Stimulated activated CD4-positive, alpha-beta T cell treated with anti-CD3 and anti-CD28 coated beads, Interleukin-2, amount 100 ng/mL, for 4 hours (primary cell): ENCODE results near the gene ASPSCR1.
"Not testable (repeated sequence)": the region's sequence is repeated elsewhere in the genome, so short reads cannot be mapped to it uniquely, and the experiment has no call there.

Experiments used
- DNase-seq: peaks from one replicate; pipeline ENCODE4 v3.0.0-alpha.2; 2020; ENCODE audit warnings: low read depth

ASPSCR1 gene

DNA sequence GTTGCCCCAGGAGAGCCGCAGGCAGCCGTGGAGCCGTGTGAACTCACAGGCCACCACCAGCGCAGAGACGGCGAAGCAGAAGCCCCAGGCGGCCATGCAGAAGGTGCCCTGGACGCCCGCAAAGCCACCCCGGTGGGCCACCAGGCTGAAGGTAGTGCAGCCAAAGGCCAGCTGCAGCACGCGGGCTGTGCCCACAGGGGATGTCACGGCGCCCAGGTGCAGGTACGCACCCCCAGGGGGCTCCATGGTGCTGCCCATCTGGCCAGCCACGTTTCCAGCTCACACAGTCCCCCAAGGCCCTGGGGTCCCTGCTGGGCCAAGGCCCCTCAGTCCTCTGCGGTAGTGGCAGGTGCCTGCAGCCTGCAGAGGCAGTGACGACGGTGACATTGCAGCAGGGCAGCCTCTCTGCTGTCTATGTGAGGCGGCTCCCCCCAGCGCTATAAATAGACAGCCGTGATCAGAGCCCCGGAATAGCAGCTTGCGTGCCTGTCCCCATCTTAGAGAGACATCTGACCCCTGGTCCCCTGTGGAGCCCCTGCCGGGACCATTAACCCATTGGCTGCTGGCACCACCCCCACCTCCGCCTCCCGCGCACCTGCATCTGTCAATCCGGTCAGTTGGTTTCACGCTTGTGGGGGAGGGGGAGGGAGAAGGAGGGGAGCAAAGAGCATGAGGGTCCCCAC, 35.8 kb upstream of the ASPSCR1 start:
- no peak for DNase-seq

DNA sequence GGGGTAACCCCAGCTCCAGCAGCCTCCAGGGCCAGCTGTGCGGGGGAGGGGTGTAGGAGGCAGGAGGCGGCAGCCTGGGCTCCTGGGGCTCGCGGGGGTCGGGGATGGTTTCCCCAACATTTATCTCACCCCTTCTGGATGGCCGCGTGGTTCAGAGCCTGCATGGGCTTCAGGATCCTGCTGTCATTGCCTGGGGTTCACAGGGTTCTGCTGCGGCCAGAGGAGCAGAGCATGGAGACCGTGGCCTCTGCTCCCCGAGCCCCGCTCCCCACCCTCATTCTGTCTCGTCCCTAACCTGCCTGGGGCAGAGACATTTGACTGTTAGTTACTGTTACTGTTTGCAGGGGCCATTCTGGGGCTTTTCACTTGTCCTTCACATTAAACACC, 35.3 kb upstream of the ASPSCR1 start:
- no peak for DNase-seq

DNA sequence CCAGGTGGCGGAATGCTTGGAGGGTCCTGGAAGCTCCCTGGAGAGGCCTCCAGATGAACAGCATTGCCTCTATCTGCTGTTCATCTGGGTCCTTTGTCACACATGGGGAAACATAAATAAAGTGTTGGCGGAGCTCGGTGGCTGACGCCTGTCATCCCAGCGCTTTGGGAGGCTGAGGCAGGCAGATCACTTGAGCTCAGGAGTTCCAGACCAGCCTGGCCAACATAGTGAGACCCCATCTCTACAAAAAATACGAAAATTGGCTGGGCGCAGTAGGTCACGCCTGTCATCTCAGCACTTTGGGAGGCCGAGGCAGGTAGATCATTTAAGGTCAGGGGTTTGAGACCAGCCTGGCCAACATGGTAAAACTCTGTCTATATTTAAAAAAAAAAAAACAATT, 32.6 kb upstream of the ASPSCR1 start:
- DNase-seq: no peak

DNA sequence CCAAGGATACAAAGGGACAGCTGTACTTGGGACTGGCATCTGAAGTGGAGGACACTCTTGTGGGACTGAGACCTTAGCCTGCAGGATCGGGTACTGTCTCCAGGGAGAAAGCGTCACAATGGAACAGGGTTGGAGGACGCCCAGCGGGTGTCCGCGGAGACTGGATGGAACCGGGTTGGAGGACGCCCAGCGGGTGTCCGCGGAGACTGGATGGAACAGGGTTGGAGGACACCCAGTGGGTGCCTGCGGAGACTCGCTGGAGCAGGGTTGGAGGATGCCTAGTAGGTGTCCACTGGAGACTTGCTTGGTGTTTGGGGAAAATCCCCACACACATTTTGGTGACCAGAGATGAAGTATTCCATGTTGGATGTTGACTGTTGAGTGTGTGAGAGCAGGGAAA, 30.2 kb upstream of the ASPSCR1 start, which contains the start of gene MYADML2:
TSS of gene MYADML2 (minus strand) at position 45 of the 400 bp plus-strand sequence. CDS start 5,492 bp downstream, outside the sequence.
- DNase-seq: no peak

DNA sequence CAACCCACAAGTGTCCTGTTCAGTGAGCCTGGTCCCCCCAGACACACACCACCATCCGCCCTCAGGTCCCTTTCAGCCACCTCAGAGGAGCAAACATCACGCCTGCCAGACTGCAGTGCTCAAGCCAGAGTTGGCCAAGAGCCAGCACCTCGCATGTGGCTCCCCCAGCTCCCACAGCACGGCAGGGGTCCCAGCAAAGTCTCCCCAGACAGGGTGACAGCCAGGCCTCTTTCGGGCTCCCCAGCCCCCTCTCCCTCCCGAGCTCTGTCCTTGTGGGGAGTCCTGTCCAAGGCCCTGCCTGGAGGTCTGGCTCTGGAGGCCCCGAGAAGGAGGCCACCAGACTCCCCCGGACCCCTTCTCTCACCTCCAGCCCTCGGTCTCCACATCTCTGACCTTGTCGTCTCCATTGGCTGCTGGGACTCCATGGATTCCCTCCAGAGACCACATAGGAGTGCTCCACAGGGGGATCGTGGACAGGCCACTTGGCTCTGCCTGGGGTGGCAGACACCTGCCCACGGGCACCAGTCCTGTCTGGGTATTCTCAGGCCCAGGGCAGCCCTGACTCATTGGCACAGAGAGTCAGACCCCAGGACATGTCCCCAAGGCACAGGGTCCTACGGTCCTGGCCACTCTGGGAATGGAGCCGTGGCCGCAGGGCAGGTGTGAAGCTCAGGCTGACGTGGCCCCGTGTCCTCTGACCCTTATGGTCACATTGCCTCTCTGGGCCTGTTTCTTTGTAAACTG, 28.6 kb upstream of the ASPSCR1 start:
- DNase-seq: no peak

DNA sequence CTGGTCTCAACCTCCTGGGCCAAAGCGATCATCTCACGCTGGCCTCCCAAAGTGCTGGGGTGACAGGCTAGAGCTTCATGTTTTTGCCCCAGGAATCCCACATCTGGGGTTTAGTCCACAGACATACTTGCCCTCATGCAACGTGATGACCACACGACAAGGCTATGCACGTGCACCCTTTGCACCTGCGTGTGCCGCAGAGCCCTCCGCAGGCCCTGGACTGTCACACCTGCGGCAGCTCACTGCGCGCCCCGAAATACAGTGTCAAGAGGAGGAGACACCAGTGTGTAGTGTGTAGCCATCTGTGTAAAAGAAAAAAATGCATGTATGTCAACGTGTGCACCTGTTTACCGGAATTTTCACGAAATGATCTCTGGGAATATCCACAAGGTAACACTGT, 26.9 kb upstream of the ASPSCR1 start:
- no peak for DNase-seq

DNA sequence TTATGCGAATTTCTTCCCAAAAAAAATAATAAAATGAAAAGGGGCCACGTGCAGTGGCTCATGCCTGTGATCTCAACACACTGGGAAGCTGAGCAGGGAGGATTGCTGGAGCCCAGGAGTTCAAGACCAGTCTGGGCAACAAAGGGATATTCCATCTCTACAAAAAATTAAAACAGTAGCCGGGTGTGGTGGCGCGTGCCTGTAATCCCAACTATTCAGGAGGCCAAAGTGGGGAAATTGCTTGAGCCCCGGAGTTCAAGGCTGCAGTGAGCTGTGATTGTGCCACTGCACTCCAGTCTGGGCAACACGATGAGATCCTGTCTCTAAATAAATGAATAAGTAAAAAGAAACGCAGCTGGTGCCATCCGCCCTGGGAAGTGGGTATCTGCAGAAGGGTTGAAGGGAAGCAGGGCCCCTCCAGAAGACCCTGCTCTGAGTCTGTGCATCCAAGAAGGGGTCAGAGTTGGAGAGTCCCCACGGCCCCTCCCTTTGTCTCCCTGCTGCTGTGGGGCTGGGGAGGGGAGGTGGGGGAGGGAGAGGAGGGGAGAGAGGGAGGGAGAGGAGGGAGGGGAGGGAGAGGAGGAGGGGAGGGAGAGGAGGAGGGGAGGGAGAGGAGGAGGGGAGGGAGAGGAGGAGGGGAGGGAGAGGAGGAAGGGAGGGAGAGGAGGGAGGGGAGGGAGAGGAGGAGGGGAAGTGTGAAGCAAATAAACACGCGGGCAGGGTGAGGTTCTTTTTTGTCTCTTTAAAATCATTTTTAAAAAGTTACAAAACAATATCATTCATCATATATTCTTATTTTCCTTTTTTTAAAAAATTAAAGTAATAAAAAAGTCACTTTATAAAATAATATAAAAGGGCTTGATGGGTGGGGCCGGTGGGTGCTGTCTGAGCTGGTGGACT, 25.4 kb upstream of the ASPSCR1 start:
- DNase-seq: no peak

DNA sequence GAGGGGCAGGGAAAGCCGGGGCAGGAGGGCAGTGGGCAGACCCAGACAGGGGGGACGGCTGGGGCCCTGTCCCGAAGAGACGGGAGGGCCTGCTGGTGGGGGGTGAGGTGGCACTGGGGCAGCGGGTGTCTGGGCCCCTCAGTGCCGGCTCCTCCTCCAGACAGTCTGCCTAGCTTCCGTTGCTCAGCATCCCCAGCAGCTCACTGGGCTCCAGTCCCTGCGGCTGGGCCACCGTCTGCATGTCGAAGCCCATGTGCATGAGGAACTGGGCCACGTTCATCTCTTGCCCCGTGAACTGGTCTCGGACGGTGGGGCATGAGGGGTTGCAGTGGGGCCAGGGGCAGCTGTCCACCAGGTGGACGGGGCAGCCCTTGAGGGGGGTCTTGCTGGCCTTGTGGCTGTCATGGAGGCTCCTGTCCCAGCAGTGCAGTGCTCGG, 24.6 kb upstream of the ASPSCR1 start:
- DNase-seq: no peak

DNA sequence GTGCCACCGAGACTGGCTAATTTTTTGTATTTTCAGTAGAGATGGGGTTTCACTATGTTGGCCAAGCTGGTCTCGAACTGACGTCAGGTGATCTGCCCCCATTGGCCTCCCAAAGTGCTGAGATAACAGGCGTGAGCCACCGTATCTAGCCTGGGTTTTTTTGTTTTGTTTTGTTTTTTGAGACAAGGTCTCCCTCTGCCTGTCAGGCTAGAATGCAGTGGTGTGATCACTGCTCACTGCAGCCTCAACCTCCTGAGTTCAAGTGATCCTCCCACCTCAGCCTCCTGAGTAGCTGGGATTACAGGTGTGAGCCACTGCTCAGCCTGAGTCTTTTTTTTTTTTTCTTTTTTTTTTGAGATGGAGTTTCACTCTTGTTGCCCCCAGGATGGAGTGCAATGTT, 24.0 kb upstream of the ASPSCR1 start:
- not testable (repeated sequence) for DNase-seq

DNA sequence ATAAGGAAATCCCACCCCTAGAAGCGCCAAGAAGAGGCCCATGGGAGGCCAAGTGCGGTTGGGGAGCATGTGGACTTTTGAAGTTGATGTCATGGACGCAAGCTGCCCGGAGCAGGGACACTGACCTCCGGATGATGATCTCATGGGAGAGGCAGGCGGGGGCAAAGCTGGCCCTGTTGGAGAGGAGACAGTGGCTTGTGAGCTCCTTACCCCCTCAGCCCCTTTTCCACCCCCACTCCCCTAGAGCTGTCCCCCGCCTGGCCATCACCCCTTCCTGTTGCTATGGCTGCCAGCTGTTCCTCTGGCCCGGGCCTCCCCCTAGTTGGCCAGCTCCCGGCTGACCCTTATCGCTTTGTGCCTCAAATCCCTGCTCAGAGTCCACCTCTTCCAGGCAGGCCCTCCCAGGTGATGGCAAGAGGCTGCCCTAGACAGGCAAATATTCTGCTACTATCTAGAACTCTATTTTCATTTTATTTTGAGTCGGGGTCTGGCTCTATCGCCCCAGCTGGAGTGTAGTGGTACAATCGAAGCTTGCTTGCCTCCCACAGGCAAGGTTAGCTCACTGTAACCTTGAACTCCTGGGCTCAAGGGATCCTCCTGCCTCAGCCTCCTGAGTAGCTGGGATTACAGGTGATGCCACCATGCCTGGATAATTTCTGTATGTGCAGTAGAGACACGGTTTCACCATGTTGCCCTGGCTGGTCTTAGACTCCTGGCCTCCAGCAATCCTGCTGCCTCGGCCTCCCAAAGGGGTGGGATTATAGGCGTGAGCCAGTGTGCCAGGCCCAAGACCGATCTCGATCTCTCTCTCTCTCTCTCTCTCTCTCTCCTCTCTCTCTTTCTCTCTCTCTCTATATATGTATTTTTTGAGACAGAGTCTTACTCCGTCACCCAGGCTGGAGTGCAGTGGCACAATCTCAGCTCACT, 23.0 kb upstream of the ASPSCR1 start:
- DNase-seq: no peak

DNA sequence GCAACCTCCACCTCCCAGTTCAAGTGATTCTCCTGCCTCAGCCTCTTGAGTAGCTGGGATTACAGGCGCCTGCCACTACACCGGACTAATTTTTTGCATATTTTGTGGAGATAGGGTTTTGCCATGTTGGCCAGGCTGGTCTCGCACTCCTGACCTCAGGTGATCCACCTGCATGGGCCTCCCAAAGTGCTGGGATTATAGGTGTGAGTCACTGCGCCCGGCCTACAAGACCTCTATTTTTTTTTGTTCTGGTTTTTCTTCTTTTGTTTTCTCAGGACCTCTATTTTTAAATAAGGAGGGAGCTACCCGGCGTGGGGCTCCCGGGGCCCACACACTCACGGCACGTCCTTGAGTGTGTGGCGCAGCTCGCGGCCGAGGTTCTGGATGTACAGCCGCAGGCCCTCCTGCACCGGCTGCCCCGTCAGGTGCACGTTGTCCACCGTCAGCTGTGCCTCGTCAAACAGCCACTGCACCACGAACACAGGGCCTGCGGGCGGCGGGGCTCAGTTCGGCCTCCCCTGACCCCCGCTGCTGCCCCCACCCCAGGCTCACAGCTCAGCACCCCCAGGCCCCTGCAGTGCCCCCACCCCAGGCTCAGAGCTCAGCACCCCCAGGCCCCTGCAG, 22.3 kb upstream of the ASPSCR1 start:
- DNase-seq: no peak

DNA sequence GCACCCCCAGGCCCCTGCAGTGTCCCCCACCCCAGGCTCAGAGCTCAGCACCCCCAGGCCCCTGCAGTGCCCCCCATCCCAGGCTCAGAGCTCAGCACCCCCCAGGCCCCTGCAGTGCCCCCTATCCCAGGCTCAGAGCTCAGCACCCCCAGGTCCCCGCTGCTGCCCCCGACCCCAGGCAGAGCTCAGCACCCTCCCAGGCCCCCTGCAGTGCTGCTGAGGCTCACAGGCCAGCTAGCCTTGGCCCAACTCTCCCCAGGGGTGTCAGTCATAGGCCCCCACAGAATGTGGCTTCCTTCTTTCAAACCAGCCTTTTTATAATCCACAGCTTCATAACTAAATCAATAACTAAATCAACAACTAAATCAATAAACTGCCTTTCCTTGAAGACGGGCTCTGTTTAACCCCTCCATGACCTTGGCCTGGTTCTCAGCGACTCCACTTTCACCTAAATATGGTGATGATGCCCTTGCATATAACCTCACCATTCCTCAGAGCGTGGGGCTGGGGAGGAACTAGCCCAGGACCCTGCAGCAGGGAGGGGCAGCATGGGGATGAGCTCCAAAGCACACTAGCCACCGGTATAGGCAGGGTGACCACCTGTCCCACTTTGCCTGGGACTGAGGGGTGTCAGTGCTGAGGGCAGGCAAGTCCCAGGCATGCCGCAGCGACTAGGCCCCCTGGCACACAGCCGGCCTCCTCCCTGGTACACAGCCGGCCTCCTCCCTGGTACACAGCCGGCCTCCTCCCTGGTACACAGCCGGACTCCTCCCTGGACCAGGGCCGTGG, 21.5 kb upstream of the ASPSCR1 start:
- DNase-seq: no peak

DNA sequence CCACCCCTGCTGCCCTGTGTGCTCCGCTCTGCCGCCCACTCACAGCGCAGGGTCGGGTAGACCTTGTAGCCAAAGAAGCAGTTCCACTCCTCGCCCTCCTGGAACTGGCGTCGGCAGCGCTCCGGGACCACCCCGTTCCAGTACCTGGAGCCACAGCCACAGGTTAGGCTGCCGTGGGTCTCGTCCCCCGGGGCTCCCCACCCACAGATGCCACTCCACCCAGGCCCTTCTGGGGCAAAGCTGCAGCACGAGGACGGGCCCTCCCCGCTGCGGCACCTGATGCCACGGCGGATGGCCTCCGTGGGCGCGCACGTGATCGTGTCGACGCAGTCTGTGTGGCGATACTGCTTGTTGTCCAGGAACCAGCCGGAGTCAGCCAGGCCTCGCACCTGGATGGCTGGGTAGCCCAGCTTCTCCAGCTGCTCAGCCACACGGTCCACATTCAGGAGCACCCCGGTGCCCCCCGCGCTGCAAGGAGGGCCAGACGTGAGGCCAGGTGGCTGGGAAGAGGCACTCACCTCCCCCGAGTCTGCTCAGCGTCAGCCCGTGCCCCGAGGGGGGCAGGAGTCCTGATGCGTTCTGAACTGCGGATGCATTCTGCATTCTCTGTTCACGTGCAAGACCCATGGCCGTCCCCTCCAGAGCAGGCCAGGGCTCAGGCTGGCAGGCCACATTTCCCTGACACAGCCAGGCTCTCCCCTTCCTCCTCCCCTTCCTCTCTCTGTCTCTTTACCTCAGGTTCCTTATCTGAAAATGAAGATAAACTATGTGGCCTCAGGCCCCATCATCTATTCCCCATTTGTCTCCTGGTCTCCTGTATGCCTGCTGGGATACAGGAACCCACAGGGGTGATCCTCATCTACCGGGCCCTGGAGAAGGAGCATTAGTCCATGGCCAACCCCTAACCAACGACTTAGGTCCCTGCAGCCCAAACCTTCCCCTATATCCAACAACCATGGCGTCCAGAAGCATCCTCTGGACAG, 20.5 kb upstream of the ASPSCR1 start:
- no peak for DNase-seq

DNA sequence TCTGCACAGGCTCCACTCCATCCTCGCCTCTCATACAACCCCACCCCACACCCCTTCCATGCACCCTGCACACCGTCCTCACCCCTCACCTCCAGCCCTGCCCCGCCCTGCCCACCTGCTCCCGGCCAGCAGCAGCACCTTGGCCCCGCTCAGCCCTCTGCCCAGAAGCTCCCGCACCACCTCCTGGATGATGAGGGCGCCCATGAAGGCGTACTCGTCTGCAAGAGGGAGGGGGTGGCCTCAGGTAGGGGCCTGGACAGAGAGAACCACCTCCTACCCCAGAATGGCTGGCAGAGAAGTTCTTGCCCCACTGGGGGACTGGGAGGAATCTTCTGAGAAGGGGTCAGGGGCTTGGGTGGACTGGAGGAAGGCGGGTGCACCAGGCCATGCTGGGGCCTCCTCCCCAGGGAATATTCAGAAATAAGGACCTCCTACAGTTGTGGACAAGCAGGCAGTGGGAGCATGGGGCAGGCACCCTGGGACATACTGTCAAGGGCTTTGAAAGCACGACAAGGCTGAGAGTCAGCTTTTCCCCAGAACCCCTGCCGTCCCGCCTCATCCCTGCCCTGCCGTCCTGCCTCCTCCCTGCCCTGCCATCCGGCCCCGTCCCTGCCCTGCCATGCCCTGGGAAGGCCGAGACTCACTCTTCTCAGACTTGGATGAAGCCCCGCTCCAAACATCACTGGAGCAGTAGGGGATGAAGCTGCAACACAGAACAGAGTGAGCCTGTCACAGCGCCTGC, 19.6 kb upstream of the ASPSCR1 start:
- no peak for DNase-seq

DNA sequence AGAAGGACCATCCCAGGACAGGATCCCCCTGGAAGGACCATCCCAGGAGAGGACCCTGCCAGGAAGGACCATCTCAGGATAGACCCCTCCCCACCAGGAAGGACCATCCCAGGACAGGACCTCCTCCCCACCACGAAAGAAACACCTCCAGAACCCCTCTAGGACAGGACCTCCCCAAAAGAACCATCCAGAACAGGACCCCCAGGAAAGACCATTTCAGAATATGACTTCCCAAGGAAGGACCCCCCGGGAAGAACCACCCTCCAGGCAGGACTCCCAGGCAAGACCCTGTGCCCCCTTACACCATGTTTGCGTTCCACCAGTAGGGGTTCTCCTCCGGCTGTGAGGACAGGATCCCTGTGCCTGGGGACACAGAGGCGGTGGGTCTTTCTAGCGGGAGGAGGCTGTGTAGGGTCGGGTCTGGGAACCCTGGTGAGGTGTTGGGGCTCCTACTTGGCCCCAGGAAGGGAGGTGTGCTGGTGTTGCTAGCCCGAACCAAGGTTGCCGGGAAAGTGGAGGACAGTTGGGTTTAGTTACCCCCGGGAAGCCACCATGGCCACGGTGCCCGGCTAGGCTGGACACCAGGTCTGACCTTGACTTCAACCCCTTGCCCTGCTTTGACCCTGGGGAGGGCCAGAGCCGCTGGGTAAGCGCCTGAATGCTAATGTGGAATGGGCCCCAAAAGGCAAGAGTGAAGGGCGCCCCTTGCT, 18.6 kb upstream of the ASPSCR1 start:
- no peak for DNase-seq

DNA sequence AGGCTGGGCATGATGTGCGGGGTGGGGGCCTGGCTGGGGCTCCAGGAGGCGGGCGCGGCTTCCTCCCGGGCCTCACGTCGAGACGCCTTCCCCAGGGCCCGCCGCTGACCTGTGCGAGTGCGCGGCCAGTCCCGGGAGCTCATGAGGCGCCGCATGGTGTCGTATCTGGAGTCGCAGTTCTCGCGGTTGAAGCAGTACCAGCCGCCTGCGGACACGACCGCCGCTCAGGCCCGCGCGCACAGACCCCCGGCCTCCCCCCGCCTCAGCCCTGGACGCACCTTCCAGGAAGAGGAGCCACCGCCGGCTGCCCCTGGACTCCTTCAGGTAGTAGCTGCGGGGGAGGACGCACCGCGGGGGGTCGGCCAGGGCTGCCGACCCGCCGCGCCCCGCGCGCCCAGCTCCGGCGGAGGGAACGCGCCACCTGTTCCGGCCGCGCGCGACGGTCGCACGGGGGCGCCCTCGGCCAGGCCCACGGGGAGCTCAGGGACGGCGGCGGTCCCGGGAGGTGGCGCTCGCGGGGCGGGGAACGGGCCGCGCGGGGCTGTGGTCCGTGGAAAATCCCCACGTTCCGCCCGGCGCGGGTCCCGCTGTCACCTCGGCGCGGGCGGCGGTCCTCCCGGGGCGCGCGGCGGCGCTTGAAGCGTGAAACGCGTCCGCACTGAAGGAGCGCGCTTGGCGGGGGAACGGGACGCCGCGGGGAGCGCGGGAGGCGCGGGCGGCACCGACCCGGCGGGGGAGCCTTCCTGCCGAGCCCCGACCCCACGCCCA, 17.9 kb upstream of the ASPSCR1 start:
- DNase-seq: peak; percentile 77
